Measurements from ENCODE around the gene RIMS4.

RIMS4 gene

DNA sequence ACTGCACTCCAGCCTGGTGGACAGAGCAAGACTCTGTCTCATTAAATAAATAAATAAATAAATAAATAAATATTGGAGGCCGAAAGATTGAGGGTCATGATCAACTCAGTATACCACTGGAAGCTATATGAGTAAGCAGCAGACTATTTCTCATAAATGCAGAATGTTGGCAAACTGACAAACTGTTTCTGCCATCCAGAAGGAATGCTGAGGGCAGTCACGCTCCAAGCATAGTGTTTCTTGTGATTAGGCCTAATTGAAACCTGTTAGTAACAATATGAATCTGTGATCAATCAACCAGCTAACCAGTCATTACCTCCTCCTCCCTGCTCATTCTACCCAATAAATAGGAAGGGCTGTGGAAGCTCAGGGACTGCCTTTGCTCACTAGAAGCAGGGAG, 79.9 kb downstream of the RIMS4 start:
- TF ChIP-seq CTCF (IDR thresholded peaks at IDR 0.05; ENCODE audit: borderline replicate concordance, insufficient read depth, low read depth, low read length), result no peak
- H3K4me3 ChIP-seq (ENCODE audit: low read depth, low read length), result no peak overlapping the region

DNA sequence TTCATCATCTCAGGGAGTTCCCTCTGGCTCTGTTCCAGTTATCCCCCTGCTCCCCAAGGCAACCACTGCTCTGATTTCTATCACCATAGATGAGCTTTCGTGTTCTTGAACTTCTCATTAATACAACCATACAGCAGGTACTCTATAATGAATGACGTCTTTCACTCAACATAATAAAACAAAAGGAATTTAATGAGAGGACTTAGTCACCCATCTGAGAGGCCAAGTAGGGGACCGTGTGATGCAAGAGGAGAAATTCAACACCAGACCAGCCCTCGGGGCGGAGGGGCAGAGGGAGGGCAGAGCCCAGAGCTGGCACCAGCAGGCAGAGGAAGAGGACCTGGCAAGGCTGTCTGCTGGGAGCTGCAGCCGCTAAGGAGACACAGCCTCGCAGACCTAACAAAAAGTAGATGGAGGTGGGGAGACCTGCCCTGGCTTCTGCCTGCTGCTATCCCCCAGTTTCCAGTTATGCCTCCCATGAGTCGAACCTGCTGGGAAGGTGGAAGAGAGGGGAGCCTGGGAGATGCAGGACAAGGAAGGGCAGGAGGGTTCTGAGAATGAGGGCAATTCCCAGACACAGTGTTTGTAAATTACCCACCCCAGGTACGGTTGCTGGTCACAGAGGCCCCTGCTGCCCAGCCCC, 81.4 kb downstream of the RIMS4 start:
- no peak for TF ChIP-seq CTCF (IDR thresholded peaks at IDR 0.05; ENCODE audit: borderline replicate concordance, insufficient read depth, low read depth, low read length)
- H3K4me3 ChIP-seq (ENCODE audit: low read depth, low read length), result no peak overlapping the region

DNA sequence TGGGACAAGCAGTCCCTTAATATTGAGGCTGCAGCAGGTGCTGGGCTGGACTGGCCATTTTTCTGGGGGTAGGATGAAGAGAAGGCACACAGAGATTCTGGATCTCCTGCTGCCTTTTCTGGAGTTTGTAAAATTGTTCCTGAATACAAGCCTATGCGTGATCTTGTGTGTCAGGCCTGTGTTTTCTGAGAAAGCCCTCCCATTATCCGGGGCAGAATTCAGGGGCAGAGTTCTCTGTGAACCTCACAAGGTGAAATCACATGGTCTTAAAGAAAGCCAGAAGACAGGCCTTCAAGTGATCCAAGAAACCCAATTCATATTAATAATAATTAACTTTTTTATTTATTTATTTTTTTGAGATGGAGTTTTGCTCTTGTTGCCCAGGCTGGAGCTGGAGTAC, 82.7 kb downstream of the RIMS4 start:
- TF ChIP-seq CTCF (IDR thresholded peaks at IDR 0.05; ENCODE audit: borderline replicate concordance, insufficient read depth, low read depth, low read length), result no peak
- no peak overlapping the region for H3K4me3 ChIP-seq (ENCODE audit: low read depth, low read length)

DNA sequence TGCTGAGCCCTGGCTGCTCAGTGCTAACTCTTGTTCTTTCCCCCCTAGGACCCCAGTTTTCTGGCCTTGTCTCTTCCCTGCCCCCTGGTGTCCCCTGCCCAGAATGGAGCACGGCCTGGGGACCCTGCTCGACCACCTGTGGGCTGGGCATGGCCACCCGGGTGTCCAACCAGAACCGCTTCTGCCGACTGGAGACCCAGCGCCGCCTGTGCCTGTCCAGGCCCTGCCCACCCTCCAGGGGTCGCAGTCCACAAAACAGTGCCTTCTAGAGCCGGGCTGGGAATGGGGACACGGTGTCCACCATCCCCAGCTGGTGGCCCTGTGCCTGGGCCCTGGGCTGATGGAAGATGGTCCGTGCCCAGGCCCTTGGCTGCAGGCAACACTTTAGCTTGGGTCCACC, 83.3 kb downstream of the RIMS4 start:
- TF ChIP-seq CTCF (IDR thresholded peaks at IDR 0.05; ENCODE audit: borderline replicate concordance, insufficient read depth, low read depth, low read length), result no peak
- no peak overlapping the region for H3K4me3 ChIP-seq (ENCODE audit: low read depth, low read length)

- no peak overlapping the region for H3K4me3 ChIP-seq (ENCODE audit: low read depth, low read length)
- no peak for TF ChIP-seq CTCF (IDR thresholded peaks at IDR 0.05; ENCODE audit: borderline replicate concordance, insufficient read depth, low read depth, low read length)
These were observed 84.5 kb downstream of the RIMS4 start for GRCh38 chr20:44725837-44726236.

DNA sequence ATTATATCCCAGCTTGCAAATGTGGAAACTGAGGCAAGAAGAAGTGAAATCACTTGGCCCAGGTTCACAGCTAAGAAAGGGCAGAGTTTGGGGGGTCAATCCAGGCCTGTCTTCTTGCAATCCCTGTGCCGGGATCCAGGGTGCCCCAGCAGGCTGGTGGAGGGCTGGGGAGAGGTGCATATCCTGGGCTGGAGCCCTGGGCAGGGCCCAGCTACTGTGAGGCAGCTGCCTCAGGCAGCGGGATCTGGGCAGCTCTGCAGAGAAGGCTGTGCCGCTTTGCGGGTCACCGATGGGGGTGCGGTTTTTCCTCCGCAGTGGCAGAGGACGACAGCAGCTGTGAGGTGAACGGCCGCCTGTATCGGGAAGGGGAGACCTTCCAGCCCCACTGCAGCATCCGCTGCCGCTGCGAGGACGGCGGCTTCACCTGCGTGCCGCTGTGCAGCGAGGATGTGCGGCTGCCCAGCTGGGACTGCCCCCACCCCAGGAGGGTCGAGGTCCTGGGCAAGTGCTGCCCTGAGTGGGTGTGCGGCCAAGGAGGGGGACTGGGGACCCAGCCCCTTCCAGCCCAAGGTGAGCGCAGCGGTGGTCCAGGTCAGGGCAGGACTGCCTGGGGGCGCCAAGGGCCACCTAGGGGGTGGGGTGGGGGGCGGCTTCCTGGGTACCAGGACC, 85.8 kb downstream of the RIMS4 start:
- no peak overlapping the region for H3K4me3 ChIP-seq (ENCODE audit: low read depth, low read length)
- TF ChIP-seq CTCF (IDR thresholded peaks at IDR 0.05; ENCODE audit: borderline replicate concordance, insufficient read depth, low read depth, low read length), result no peak

- no peak overlapping the region for H3K4me3 ChIP-seq (ENCODE audit: low read depth, low read length)
- no peak for TF ChIP-seq CTCF (IDR thresholded peaks at IDR 0.05; ENCODE audit: borderline replicate concordance, insufficient read depth, low read depth, low read length)
These were observed 86.5 kb downstream of the RIMS4 start for GRCh38 chr20:44723798-44724362.
